GM19455 (cell line): Measurements from ENCODE around the gene SEC61A2.

Experiments used
- ATAC-seq: cut with Tn5 transposase; IDR thresholded peaks from one replicate; pipeline ENCODE4 v1.9.1; 2021; ENCODE audit not compliant: unreplicated experiment

The SEC61A2 gene

GRCh38 chr10:12195603-12196506, 66.4 kb downstream of the SEC61A2 start, which contains the start of the genes CDC123 and NUDT5:
Gene CDC123, plus strand, starts transcription at chr10:12196188. Its CDS starts 58 bp downstream, at chr10:12196246.
Gene NUDT5, minus strand, starts transcription at chr10:12195891. Its CDS starts 9,600 bp downstream, at chr10:12186291.
- peak; percentile 85 for ATAC-seq

- no peak for ATAC-seq
These were observed 67.2 kb downstream of the SEC61A2 start for GRCh38 chr10:12196531-12197211.

GRCh38 chr10:12198156-12198555, 68.7 kb downstream of the SEC61A2 start:
- no peak for ATAC-seq

- no peak for ATAC-seq
These were observed 71.4 kb downstream of the SEC61A2 start for GRCh38 chr10:12200850-12201249.

GRCh38 chr10:12201543-12201942, 72.1 kb downstream of the SEC61A2 start:
- ATAC-seq, result no peak

GRCh38 chr10:12202226-12202625, 72.7 kb downstream of the SEC61A2 start:
- ATAC-seq, result no peak

GRCh38 chr10:12205082-12205481, 75.6 kb downstream of the SEC61A2 start:
- no peak for ATAC-seq

- ATAC-seq, result no peak
These were observed 77.6 kb downstream of the SEC61A2 start for GRCh38 chr10:12207114-12207513.

GRCh38 chr10:12208460-12208859, 79.0 kb downstream of the SEC61A2 start:
- no peak for ATAC-seq

- ATAC-seq, result no peak
These were observed 83.0 kb downstream of the SEC61A2 start for GRCh38 chr10:12212454-12212853.

GRCh38 chr10:12213621-12214020, 84.1 kb downstream of the SEC61A2 start:
- ATAC-seq, result no peak

GRCh38 chr10:12214093-12214492, 84.6 kb downstream of the SEC61A2 start:
- ATAC-seq, result no peak

- ATAC-seq, result no peak
These were observed 85.3 kb downstream of the SEC61A2 start for GRCh38 chr10:12214763-12215218.
